T follicular helper cell (primary cell): ENCODE measurements around the gene YPEL2.
"Not testable (repeated sequence)": the region's sequence is repeated elsewhere in the genome, so short reads cannot be mapped to it uniquely, and the experiment has no call there.

ENCODE experiments used
- DNase-seq: peaks from one replicate; pipeline ENCODE4 v3.0.0-alpha.2; 2020; ENCODE audit warnings: low read depth

The YPEL2 gene

GRCh38 chr17:59406808-59407381, 75.4 kb downstream of the YPEL2 start:
- DNase-seq: no peak

- DNase-seq: no peak
Measured at GRCh38 chr17:59409336-59410048, 78.0 kb downstream of the YPEL2 start.

GRCh38 chr17:59410049-59410437, 78.6 kb downstream of the YPEL2 start:
- DNase-seq: no peak

- DNase-seq: not testable (repeated sequence)
Measured at GRCh38 chr17:59412431-59412830, 81.0 kb downstream of the YPEL2 start.

GRCh38 chr17:59413014-59413766, 81.7 kb downstream of the YPEL2 start:
- DNase-seq: no peak

GRCh38 chr17:59415397-59415796, 83.9 kb downstream of the YPEL2 start:
- DNase-seq: no peak

GRCh38 chr17:59416184-59416583, 84.7 kb downstream of the YPEL2 start:
- no peak for DNase-seq

- DNase-seq: no peak
Measured at GRCh38 chr17:59417452-59417851, 86.0 kb downstream of the YPEL2 start.

GRCh38 chr17:59418732-59419166, 87.3 kb downstream of the YPEL2 start:
- no peak for DNase-seq

- DNase-seq: no peak
Measured at GRCh38 chr17:59420901-59421300, 89.4 kb downstream of the YPEL2 start.

- no peak for DNase-seq
Measured at GRCh38 chr17:59421722-59422121, 90.3 kb downstream of the YPEL2 start.

- no peak for DNase-seq
Measured at GRCh38 chr17:59423137-59423724, 91.8 kb downstream of the YPEL2 start.

GRCh38 chr17:59423903-59424302, 92.4 kb downstream of the YPEL2 start:
- no peak for DNase-seq

GRCh38 chr17:59424331-59424730, 92.9 kb downstream of the YPEL2 start:
- no peak for DNase-seq

GRCh38 chr17:59425085-59425931, 93.9 kb downstream of the YPEL2 start:
- DNase-seq: no peak

GRCh38 chr17:59426031-59426430, 94.6 kb downstream of the YPEL2 start:
- no peak for DNase-seq

GRCh38 chr17:59427425-59427921, 96.0 kb downstream of the YPEL2 start:
- DNase-seq: no peak

GRCh38 chr17:59427996-59428395, 96.5 kb downstream of the YPEL2 start:
- DNase-seq: no peak

- no peak for DNase-seq
Measured at GRCh38 chr17:59428916-59429485, 97.5 kb downstream of the YPEL2 start.

GRCh38 chr17:59431601-59432000, 100.1 kb downstream of the YPEL2 start:
- DNase-seq: no peak

- no peak for DNase-seq
Measured at GRCh38 chr17:59432657-59433056, 101.2 kb downstream of the YPEL2 start.
